NCI-H345 treated with DMSO at 0.1 percent for 48 hours (cell line): ENCODE measurements around the gene HNRNPA1.
"Not testable (repeated sequence)": the region's sequence is repeated elsewhere in the genome, so short reads cannot be mapped to it uniquely, and the experiment has no call there.

Experiments
- DNase-seq: peaks from one replicate; lab custom pipeline; 2025; ENCODE audit not compliant: unreplicated experiment; lab: John Stamatoyannopoulos, UW

The HNRNPA1 gene

DNA sequence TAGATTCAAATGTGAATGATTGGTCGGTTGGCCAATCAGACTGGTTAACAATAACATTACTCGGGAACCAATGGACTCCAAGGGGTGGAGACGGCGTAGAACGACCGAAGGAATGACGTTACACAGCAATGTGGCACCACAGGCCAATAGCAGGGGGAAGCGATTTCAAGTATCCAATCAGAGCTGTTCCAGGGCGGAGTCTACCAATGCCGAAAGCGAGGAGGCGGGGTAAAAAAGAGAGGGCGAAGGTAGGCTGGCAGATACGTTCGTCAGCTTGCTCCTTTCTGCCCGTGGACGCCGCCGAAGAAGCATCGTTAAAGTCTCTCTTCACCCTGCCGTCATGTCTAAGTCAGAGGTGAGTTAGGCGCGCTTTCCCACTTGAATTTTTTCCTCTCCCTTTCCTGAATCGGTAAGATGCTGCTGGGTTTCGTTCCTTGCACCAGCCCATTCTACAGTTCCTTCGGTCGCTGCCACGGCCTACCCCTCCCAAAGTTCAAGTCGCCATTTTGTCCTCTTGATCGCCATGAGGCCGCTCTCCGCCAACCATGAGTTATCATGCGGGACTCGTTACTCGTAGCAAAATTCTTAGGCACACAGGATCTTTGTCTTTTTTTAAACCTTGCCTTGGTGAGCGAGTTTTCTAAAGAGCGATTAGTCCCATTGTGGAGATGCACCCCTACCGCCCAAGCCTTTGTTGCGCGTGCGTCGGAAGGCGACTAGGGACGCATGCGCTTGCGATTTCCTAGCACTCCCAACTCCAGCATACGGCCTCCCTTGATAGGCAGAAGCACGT, at the start of gene HNRNPA1:
Gene HNRNPA1 (plus strand): TSS at position 259 of the 793 bp plus-strand sequence. CDS start 82 bp downstream, at position 341.
- DNase-seq: peak; percentile 99

DNA sequence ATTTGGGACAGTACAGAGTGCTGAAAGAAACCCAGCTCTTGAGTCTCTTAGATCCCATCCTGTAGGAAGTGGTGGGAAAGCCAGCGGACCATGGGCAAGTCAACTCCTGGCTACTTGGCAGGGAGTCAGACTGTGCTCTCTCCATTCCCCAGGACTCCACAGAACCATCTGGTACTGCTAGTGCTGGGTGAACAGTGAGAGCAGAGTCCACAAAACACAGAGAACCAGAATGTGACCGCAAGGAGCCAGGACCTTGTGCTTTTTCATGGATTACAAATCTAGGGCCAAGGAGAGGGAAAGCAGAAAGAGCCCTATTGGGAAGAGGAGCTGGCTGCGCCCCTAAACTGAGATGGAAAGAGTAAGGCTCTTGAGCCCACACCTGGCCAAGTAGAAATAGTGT, 49.3 kb upstream of the HNRNPA1 start:
- not testable (repeated sequence) for DNase-seq

DNA sequence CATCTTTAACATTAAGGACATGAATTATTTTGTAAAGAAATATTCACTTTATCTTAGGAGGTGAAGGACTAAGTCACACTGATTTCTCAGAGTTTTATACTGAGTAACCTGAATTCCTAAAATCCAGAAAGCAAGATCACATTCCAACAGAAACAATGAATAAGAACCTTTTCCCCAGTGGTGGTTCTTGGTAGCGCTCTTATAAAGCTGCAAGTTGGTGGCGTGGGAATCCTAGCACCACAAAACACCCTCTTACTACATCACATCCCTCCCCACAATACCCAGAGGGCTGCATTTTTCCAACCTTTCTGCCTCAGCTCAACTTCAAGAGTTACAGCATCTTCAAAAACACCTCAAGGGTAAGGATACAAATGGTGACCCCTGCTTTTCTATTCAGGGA, 47.7 kb upstream of the HNRNPA1 start:
- no peak for DNase-seq

DNA sequence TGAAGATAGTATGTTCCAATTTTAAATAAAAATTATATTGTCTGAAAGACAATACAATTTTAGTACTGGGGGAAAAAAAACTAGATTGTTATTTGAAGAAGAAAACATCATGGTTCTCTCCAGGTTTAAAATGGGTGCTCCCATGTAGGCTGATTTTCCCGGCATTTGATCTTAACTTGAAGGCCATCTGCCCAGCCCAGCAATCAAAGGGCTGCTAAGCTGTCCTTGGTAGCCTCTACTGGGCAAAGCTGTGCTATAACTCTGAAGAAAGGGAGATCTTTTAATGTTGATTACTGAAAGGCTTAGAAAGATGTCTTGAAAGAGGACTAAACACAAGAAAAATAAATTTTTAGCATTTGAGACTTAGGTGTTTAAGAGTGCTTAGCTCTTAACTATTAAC, 42.0 kb upstream of the HNRNPA1 start:
- no peak for DNase-seq

DNA sequence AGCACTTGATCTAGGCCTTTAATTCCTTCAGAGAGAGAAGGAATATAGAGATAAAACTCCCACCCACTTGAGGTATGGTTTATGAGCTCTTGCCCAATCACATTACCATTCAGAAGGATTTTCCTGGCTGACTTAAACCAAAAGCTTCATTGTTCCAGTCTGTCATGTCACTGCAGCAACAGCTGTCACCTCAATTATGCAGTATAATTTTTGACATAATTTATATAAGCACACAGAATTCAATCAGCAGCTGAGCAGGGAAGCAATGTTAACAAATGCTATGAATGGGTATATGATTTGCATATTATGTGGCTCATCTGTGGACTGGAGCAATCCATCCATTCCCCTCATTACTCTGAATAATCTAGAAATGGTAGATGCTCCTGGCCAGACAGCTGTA, 40.9 kb upstream of the HNRNPA1 start:
- DNase-seq: no peak

DNA sequence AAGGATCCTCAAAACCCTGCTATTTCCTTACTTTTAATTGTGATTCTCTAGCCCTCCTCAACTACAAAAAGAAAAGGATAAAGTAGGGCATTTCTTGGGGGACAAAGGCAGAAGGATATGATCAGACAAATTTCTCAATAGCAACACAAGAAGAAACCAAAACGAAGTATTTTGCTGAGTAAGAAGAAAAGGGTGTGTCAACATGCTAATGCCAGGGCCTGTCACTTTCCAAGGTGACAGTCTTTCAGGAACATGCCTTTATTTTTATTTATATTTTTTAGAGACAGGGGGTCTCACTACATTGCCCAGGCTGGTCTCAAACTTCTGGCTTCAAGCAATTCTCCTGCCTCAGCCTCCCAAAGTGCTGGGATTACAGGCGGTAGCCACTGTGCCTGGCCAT, 40.4 kb upstream of the HNRNPA1 start:
- no peak for DNase-seq

GRCh38 chr12:54240971-54241588, 39.4 kb upstream of the HNRNPA1 start:
- no peak for DNase-seq

DNA sequence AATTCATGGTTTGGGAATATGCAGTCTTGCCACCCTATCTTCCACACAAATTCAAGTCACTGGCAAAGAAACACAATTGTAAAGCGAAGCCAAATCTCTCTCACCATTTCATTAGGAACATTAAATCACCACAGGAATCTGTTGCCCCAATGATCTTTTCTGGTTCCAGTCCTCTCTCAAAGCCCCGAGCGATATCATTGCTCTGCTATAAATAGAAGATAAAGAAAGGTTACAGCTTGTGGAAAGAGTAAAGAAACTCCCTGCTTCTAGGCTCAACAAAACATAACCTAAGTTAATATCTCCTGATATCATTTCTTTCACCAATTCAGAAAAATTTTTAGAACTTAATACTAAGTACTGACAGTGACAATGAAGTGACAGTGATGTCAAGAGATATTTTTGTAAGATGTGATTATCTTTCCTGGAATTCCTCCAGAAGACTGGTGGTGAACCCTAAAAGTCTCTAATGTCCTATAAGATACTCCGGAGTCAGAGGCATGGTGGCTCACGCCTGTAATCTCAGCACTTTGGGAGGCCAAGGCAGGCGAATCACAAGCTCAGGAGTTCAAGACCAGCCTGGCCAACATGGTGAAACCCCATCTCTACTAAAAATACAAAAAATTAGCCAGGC, 34.4 kb upstream of the HNRNPA1 start:
- DNase-seq: no peak

DNA sequence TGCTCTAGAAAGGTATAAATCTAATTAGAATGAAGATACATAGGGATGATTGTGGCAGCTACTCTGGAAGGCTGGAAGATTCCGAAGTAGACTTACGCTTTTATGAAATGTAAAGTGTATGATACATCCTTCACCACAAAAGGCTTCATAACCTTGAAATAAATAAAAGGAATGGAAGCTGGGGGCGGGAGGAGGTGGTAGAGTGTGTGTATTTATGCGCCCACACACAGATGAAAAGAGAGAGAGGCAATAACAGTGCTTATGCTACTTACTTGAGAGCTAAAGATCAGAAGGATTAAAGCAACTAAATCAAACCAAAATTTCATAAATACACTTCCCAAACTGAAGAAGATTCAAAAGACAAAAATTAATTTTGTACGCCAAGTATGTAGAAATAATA, 31.0 kb upstream of the HNRNPA1 start:
- no peak for DNase-seq

- no peak for DNase-seq
These were observed 28.8 kb upstream of the HNRNPA1 start for GRCh38 chr12:54251667-54252284.

GRCh38 chr12:54253240-54253639, 27.3 kb upstream of the HNRNPA1 start:
- DNase-seq: no peak

- DNase-seq: no peak
These were observed 23.2 kb upstream of the HNRNPA1 start for GRCh38 chr12:54257332-54257731.

DNA sequence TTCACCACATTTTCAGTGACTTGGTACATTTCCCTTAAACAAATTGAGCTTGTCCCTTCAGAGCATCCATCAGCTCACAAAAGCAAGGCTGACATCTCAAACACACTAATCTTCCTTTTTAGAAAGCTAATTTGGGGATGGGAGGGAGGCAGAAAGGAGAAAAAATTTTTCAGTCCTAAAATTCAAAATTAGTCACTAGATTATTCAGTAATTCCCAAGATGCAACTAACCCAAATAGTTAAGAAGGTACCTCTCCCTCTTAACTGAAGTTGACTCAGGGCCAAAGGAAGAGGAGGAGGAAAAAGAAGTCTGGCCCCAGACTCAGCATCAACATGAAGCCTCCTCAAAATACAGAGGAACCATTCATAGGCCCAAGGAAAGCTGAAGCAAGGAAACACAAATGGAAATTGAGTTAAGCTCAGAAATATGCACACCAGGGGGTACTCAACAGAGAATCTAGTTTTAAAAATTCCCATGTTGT, 22.3 kb upstream of the HNRNPA1 start:
- no peak for DNase-seq

DNA sequence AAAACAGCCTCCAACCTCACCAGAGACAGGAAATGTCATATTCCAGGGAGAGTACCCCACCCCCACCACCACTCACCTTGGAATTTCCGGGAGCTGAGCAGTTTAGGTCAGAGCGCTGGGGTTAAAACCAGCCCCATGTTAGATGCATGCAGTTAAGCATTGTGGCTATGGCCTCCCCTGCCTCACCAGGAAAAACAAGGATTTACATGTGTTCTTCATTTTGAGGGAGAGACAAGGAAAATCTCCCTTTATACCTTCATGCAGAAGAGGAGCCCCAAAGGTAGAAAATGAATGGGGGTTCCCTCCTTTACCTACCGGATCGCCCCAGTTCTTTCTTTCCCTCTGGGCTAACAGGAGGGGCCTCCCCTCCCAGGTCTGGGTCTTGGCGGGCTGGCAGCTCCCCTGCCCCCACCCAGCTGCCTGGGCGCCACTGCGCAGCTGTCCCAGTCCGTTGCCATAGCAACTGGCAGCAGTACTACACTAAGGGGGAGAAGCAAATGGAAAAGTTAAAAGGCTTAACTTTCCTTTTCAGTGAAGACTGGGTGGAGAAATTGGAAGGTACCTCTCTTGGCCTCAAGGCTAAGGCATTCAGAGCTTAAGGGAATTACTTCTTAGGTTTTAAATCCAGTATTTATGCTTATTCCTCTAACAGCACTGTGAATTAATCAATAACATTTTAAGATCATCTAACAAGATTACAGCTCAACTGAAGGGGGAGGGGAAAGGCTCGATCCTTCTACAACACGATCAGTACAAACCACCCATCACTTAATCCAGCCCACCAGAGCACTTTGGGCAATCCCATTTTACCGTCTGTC, 21.1 kb upstream of the HNRNPA1 start:
- DNase-seq: no peak

DNA sequence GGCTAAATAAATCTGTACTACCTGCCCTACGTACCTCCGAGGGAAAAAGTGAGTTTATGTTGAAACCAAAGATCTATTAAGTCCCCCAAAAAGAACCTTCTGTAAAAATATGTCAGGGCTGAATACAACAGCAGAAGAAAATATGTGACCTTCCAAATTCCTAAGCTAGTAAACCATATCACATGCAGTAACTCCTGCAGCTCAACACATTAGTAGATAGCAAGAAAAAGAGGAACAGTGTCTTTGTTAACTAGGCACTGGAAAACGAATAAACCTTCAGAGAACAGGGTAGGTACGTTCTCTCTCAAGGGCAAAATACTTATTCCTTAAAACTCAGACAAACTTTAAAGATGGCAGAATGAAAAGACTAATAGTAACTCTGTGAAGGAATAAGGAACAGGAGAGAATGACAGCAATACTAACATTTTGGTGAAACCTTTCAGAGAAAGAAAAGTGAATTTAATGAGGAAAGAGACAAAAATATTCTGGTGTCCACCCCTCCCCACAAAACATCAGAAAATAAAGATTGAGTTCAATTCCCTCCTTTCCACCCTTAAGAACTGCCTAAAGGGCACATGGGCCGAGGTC, 18.6 kb upstream of the HNRNPA1 start:
- DNase-seq: no peak

GRCh38 chr12:54262403-54262925, 18.1 kb upstream of the HNRNPA1 start:
- DNase-seq: no peak

- no peak for DNase-seq
These were observed 15.1 kb upstream of the HNRNPA1 start for GRCh38 chr12:54265364-54265812.

- no peak for DNase-seq
These were observed 13.7 kb upstream of the HNRNPA1 start for GRCh38 chr12:54266852-54267251.

GRCh38 chr12:54270345-54270744, 10.2 kb upstream of the HNRNPA1 start:
- DNase-seq: no peak

DNA sequence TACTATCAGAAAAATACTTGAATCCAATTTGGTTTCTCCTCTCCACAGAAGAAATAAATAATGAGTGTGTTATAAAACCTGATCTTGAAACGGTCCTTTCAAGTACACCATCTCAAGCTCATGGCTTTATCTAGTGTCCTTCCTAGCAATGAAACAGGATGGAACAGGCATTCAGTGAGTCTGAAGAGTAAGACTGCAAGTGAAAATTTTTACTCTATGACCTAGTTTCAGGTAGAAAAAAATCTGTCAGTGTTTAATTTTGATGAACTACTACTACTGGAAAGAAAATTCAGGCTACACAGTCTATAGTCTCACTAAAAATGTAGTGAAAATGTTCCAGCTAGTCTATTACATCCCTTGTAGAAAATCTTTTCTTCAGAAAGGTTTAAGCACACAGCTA, 8.3 kb upstream of the HNRNPA1 start:
- DNase-seq: no peak
